ENCODE results near the gene DCP1B.

DCP1B gene

GRCh38 chr12:2004113-2004929 is at the start of gene DCP1B:
Gene DCP1B, minus strand, starts transcription at chr12:2004457. Its CDS starts 26 bp downstream, at chr12:2004431.
- DNase-seq (ENCODE audit: low read depth), result peak; percentile 91

- DNase-seq (ENCODE audit: low read depth), result no peak
These were observed 49.4 kb upstream of the DCP1B start for GRCh38 chr12:2053691-2054090.

GRCh38 chr12:2052826-2053678 is 48.8 kb upstream of the DCP1B start, which contains the start of gene CACNA1C:
Gene CACNA1C, plus strand, starts transcription at chr12:2052987. Its CDS starts 576 bp downstream, at chr12:2053563.
- DNase-seq (ENCODE audit: low read depth), result peak; percentile 16

GRCh38 chr12:2051700-2052621 is 47.7 kb upstream of the DCP1B start:
- DNase-seq (ENCODE audit: low read depth), result no peak

- DNase-seq (ENCODE audit: low read depth), result no peak
These were observed 45.6 kb upstream of the DCP1B start for GRCh38 chr12:2049604-2050540.

- no peak for DNase-seq (ENCODE audit: low read depth)
These were observed 43.5 kb upstream of the DCP1B start for GRCh38 chr12:2047752-2048151.

GRCh38 chr12:2046957-2047356 is 42.7 kb upstream of the DCP1B start:
- no peak for DNase-seq (ENCODE audit: low read depth)

GRCh38 chr12:2044165-2044564 is 39.9 kb upstream of the DCP1B start:
- no peak for DNase-seq (ENCODE audit: low read depth)

GRCh38 chr12:2043054-2043453 is 38.8 kb upstream of the DCP1B start:
- no peak for DNase-seq (ENCODE audit: low read depth)

GRCh38 chr12:2039034-2039433 is 34.8 kb upstream of the DCP1B start:
- no peak for DNase-seq (ENCODE audit: low read depth)

GRCh38 chr12:2035431-2036055 is 31.3 kb upstream of the DCP1B start:
- DNase-seq (ENCODE audit: low read depth), result no peak

- peak; percentile 79 for DNase-seq (ENCODE audit: low read depth)
These were observed 30.6 kb upstream of the DCP1B start for GRCh38 chr12:2034633-2035430.

GRCh38 chr12:2032506-2032905 is 28.2 kb upstream of the DCP1B start:
- no peak for DNase-seq (ENCODE audit: low read depth)

- no peak for DNase-seq (ENCODE audit: low read depth)
These were observed 25.6 kb upstream of the DCP1B start for GRCh38 chr12:2029851-2030250.

GRCh38 chr12:2027351-2027750 is 23.1 kb upstream of the DCP1B start:
- DNase-seq (ENCODE audit: low read depth), result no peak

- no peak for DNase-seq (ENCODE audit: low read depth)
These were observed 19.1 kb upstream of the DCP1B start for GRCh38 chr12:2023365-2023764.

- DNase-seq (ENCODE audit: low read depth), result no peak
These were observed 16.3 kb upstream of the DCP1B start for GRCh38 chr12:2020511-2020910.

- no peak for DNase-seq (ENCODE audit: low read depth)
These were observed 14.9 kb upstream of the DCP1B start for GRCh38 chr12:2019126-2019525.

- no peak for DNase-seq (ENCODE audit: low read depth)
These were observed 14.1 kb upstream of the DCP1B start for GRCh38 chr12:2018391-2018790.

All from stimulated activated CD4-positive, alpha-beta T cell treated with anti-CD3 and anti-CD28 coated beads, Interleukin-2, amount 100 ng/mL, for 4 hours (primary cell).